ENCODE data around the gene TFG.

TFG gene

GRCh38 chr3:100798012-100798411, 88.7 kb downstream of the TFG start:
- DNase-seq (ENCODE audit: low read depth in 3 of 3), result no peak

Data from stimulated activated CD4-positive, alpha-beta T cell treated with anti-CD3 and anti-CD28 coated beads, TNF-alpha, amount 100 ng/mL, for 48 hours (primary cell).